Measurements from ENCODE around the gene CSTF2.

CSTF2 gene

DNA sequence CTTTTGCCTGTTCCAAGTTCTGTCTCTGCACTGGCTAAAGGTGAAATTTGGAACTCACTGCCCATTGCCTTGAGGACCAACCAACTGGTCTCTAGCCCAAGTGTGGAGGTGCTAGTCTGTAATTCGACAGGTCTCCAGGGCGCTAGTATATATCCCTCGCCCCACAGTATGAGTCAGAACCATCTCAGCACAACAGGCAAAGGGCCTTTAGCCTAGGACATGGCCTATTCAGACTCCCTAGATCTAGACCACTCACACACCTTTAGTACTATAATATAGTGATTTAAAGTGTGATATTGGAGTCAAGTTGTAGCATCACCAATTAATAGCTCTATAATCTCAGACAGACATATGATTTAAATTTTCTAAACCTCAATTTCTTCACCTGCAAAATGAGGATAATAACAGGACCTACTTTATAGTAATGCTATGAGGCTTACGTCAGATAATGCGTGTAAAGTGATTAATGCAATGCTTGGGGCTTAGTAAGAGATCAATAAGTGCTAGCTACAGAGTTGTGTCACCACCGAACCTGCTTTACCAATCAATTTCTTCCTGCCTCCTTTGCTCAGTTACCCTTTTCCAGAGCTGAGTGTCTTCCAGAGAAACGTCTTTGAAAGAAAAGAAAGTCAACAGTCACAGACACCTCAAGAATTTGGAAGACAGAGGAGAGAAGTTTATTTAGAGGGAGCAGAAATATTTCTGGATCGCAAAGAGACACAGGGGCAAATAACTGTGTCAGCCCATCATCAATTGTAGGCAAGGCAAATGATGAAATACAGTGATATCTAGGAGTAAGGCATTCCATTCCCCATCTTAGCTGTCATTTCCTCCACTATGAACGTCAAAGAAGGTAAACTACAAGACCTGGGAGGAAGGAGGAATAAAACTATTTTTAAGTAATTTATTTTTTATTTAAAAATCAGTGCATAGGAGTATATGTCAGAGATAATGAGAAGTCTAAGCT, 51.7 kb downstream of the CSTF2 start:
- peak; percentile 80 for DNase-seq

GRCh38 chrX:100874325-100874724, 54.1 kb downstream of the CSTF2 start, which contains the start of gene NOX1:
TSS of gene NOX1 (minus strand) at chrX:100874359. CDS start at chrX:100874139, 220 bp downstream.
- peak; percentile 74 for DNase-seq

DNA sequence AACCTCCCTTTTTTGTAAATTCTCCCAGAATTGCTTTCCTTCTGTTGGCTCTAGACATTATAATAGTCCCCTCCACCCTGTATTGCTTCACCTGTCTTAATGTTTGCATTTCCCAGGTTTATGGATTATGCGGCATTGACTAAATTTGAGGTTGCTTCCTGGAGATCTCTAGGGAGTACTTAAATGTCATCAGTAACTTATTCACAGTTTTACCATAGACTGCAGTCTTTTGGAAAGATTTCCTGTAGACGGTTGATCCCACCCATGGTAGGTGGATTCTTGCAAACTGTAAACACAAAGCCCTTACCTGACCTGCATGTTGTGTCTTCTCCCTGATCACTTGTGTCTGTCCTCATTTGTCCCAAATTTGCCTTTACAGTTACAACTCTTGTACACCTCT, 60.2 kb downstream of the CSTF2 start:
- no peak for DNase-seq

- no peak for DNase-seq
Observed at GRCh38 chrX:100883654-100884053, 63.5 kb downstream of the CSTF2 start.
